Activated B cell treated with CpG ODN at 0.5 μM for 24 hours (primary cell): ENCODE measurements around the gene NXN. TPM values are rescaled to one million over a fixed set of nuclear protein-coding genes. Genes with fewer than 3 reads are reported as not detected.
A peak's percentile ranks its signal among the peaks of the same experiment; 100 is the strongest.

ENCODE experiments used
- ATAC-seq: fragments of 200-7000 bp; cut with Tn5 transposase; one replicate; pipeline ENCODE4 v1.10.0; 2021; ENCODE audit warnings: low read depth, mild to moderate bottlenecking, moderate library complexity
- CTCF ChIA-PET: fragments of 350-600 bp; sonication (Branson Sonifier 250); formaldehyde crosslinking; loops from one replicate; lab custom pipeline; 2021; ENCODE audit warnings: antibody characterized with exemption; lab: Charles Lee
- POLR2A ChIA-PET: fragments of 350-600 bp; sonication (Branson Sonifier 250); formaldehyde crosslinking; loops from one replicate; lab custom pipeline; 2021; ENCODE audit warnings: antibody characterized with exemption; lab: Charles Lee
- DNase-seq: peaks from one replicate; pipeline ENCODE4 v3.0.0; 2022
- H3K27ac Mint-ChIP-seq: one replicate; pipeline ENCODE4 v1.8.0; 2020; ENCODE audit warnings: mixed read lengths
- H3K27me3 Mint-ChIP-seq: one replicate; pipeline ENCODE4 v1.8.0; 2021; ENCODE audit warnings: mixed read lengths
- H3K36me3 Mint-ChIP-seq: one replicate; pipeline ENCODE4 v1.8.0; 2021; ENCODE audit warnings: low read depth, mixed read lengths
- H3K4me1 Mint-ChIP-seq: one replicate; pipeline ENCODE4 v1.8.0; 2021; ENCODE audit warnings: mixed read lengths
- H3K4me3 Mint-ChIP-seq: one replicate; pipeline ENCODE4 v1.8.0; 2020; ENCODE audit warnings: mild to moderate bottlenecking, mixed read lengths
- H3K9me3 Mint-ChIP-seq: one replicate; pipeline ENCODE4 v1.8.0; 2020; ENCODE audit warnings: mixed read lengths
- intact Hi-C: fragments of 100-400 bp; cut with micrococcal nuclease; formaldehyde crosslinking; loops from one replicate; pipeline ENCODE4 v1.15.1; 2024
- total RNA-seq: library from RNA; stranded (reverse); gene quantifications from 2 replicates; pipeline ENCODE4 v1.2.3, GENCODE V29; 2022
- TF ChIP-seq, protein P1 (sequence below): fragments of 200-600 bp; IDR thresholded peaks from one replicate; pipeline ENCODE4 v1.8.0; 2022; ENCODE audit warnings: antibody characterized with exemption, mild to moderate bottlenecking

Gene NXN
- total RNA-seq, 1 donor from 2014 or later, result 0.22 TPM

DNA sequence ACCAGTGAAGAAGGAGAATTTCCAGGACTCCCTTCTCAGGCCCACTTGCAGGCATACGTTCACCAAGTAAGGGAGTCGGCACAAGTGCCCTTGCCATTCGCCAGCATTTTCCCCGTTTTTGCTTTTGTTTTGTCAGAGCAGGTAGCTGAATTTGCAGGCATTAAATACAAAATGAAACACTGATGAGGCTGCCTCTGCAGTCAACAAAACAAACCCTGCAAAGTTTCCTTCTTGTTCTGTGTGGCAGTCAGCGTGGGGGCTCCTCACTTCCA is 205.3 kb downstream of the NXN start:
- ChIA-PET POLR2A (no interaction called here), CTCF (no interaction called here)
- Mint-ChIP-seq H3K27ac (no peak overlapping the region), H3K27me3 (no peaks in the 10 kb centered on the region), H3K36me3 (peaks cover 84% of the 10 kb centered on the region), H3K4me1 (no peaks in the 10 kb centered on the region), H3K4me3 (no peak overlapping the region), H3K9me3 (no peaks in the 10 kb centered on the region)
- ATAC-seq, result no peak
- no peak for DNase-seq
- TF ChIP-seq, protein P1, sequence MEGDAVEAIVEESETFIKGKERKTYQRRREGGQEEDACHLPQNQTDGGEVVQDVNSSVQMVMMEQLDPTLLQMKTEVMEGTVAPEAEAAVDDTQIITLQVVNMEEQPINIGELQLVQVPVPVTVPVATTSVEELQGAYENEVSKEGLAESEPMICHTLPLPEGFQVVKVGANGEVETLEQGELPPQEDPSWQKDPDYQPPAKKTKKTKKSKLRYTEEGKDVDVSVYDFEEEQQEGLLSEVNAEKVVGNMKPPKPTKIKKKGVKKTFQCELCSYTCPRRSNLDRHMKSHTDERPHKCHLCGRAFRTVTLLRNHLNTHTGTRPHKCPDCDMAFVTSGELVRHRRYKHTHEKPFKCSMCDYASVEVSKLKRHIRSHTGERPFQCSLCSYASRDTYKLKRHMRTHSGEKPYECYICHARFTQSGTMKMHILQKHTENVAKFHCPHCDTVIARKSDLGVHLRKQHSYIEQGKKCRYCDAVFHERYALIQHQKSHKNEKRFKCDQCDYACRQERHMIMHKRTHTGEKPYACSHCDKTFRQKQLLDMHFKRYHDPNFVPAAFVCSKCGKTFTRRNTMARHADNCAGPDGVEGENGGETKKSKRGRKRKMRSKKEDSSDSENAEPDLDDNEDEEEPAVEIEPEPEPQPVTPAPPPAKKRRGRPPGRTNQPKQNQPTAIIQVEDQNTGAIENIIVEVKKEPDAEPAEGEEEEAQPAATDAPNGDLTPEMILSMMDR, result no peak
- intact Hi-C loops, result no loop called here

DNA sequence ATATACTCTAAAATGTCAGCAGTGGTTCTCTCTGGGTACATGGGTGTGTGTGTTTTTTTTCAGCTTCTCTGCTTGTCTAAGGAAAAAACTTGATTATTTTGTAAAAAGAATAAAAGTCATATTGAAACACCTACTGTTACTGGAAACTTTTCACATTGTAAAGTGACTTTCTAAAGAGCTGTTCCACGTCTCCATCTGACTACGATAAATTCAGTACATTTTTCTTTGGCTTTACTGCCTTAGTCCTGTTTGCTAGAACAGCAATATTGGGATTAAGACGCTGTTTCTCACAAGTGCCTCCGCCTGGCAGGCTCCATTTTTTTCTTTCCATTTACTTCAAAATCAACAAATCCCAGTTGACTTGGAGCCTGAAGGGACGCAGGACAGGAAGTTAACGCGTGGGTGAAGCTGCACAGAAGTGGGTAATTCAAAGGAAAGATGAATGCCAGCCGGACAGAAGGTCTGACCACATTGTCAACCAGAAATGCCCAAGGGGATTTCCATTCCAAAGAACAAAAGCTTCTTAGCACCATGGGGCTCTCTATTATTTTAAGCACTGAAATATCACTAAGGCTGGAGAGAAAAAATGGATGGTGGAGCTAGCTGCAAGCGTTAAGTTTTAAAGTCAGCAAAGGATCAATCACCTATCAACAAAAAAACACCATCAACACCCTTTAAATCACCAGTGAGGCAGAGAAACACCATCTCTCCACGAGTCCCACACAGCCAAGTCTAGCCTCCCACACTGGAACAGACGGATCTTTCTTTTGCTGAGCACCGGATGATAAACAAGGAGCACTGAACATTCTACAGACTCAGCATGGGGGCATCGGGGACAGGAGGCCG is 205.9 kb downstream of the NXN start:
- H3K36me3 Mint-ChIP-seq, result peaks cover 89% of the 10 kb centered on the region
- DNase-seq, result no peak
- TF ChIP-seq, protein P1, result no peak
- ChIA-PET POLR2A (no interaction called here), CTCF (no interaction called here)
- H3K9me3 Mint-ChIP-seq, result no peaks in the 10 kb centered on the region
- H3K4me1 Mint-ChIP-seq, result no peaks in the 10 kb centered on the region
- intact Hi-C loops, result no loop called here
- H3K27me3 Mint-ChIP-seq, result no peaks in the 10 kb centered on the region
- no peak overlapping the region for H3K4me3 Mint-ChIP-seq
- peak overlapping the region; percentile 26 for H3K27ac Mint-ChIP-seq
- no peak for ATAC-seq

DNA sequence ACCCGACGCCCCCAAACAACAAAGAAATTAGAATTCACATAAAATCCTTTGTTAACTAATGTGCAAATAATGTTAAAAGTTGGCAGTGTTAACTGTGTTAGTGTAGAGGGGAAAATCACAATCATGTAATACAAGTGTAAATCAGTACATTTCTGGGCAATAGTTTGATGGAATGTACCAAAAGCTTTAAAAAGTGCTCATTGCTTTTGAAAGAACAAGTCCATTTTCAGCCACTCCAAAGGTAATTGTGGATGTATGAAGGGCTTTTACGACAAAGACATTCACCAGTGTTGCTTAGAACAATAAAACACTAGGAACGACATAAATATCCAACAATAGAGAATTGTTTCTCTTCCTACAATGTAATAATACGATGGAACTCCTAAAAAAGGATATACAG is 206.6 kb downstream of the NXN start:
- POLR2A ChIA-PET, result no interaction called here
- Mint-ChIP-seq H3K4me3 (no peak overlapping the region), H3K36me3 (peaks cover 86% of the 10 kb centered on the region), H3K27me3 (no peaks in the 10 kb centered on the region), H3K27ac (no peak overlapping the region), H3K4me1 (no peaks in the 10 kb centered on the region), H3K9me3 (no peaks in the 10 kb centered on the region)
- TF ChIP-seq, protein P1, result no peak
- intact Hi-C loops, result no loop called here
- CTCF ChIA-PET, result no interaction called here
- ATAC-seq (no peak), DNase-seq (no peak)

DNA sequence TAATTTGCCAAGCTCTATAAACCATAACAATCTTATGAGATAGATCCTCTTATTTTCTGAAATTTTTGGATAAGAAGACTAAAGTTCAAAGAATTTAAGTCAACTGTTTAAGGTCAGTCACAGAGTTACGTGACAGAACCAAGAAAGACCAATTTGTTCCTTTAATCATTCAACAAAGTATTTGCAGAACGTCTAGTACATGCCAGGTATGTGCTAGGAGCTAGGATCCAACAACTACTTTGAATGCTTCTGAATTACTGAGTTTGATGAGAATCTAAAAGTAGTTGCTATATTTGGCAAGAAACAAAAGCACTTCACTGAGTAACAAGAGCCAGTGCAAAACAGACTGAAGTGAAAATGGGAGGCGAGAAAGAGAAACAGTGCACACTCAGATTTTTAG is 212.5 kb downstream of the NXN start:
- DNase-seq, result no peak
- ChIA-PET POLR2A (no interaction called here), CTCF (no interaction called here)
- intact Hi-C loops, result no loop called here
- peaks cover 68% of the 10 kb centered on the region for H3K36me3 Mint-ChIP-seq
- no peak overlapping the region for H3K4me3 Mint-ChIP-seq
- H3K27me3 Mint-ChIP-seq, result no peaks in the 10 kb centered on the region
- TF ChIP-seq, protein P1, result no peak
- no peak for ATAC-seq
- no peaks in the 10 kb centered on the region for H3K9me3 Mint-ChIP-seq
- no peaks in the 10 kb centered on the region for H3K4me1 Mint-ChIP-seq
- H3K27ac Mint-ChIP-seq, result no peak overlapping the region

DNA sequence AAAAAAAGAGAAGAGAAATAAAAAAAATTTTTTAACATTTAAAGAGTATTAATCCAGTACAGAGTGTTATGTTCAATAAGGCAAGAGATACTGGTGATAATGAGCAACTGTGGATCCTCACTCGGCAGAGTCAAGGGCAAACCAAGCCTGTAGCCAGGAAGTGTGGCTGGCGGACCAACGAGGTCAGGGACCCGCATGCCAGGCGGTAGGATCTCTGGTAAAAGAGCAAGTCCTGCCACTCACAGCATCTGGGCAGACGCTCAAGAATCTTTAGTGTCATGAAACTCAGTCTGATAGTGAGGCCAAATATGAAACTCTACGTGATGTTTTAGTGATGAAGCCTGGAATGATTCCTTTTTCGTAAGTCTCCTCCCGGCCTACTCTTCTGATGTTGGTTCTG is 219.2 kb downstream of the NXN start:
- POLR2A ChIA-PET, result no interaction called here
- DNase-seq (no peak), ATAC-seq (no peak)
- Mint-ChIP-seq H3K9me3 (no peaks in the 10 kb centered on the region), H3K27me3 (no peaks in the 10 kb centered on the region), H3K4me3 (no peak overlapping the region), H3K4me1 (no peaks in the 10 kb centered on the region), H3K36me3 (peaks cover 58% of the 10 kb centered on the region), H3K27ac (no peak overlapping the region)
- CTCF ChIA-PET, result no interaction called here
- TF ChIP-seq, protein P1, result no peak
- intact Hi-C loops, result no loop called here
